PFSK-1 (cell line): ENCODE measurements around the gene FOXK2.

Experiments used
- FOXP2 ChIP-seq: optimal IDR thresholded peaks from 2 replicates; pipeline ENCODE3; 2011; ENCODE audit warnings: borderline replicate concordance, control low read depth, inconsistent platforms; ENCODE audit not compliant: insufficient read depth; ENCODE audit errors: extremely low read length, extremely low read depth
- POLR2AphosphoS5 ChIP-seq: IDR thresholded peaks from 2 replicates; pipeline ENCODE4 v1.6.1; 2012; ENCODE audit warnings: low read depth, mild to moderate bottlenecking, control low read depth, low read length, moderate library complexity
- SIN3A ChIP-seq: IDR thresholded peaks from 2 replicates; pipeline ENCODE4 v1.6.1; 2012; ENCODE audit warnings: mild to moderate bottlenecking, low read length, moderate library complexity, borderline replicate concordance; ENCODE audit not compliant: insufficient read depth
- TAF1 ChIP-seq: IDR thresholded peaks from 2 replicates; pipeline ENCODE4 v1.6.1; 2012; ENCODE audit warnings: low read length, control low read depth, borderline replicate concordance; ENCODE audit not compliant: insufficient read depth
- TF ChIP-seq, protein P1 (sequence below), 2 experiments: IDR thresholded peaks; 2 replicates each; pipeline versions ENCODE4 v1.6.1 to v1.8.0; 2011 to 2012; ENCODE audit warnings: low read depth in 2 of 2, low read length in 2 of 2, control low read depth in 1 of 2, inconsistent platforms in 1 of 2, mild to moderate bottlenecking in 1 of 2, moderate library complexity in 1 of 2; ENCODE audit not compliant: insufficient read depth in 1 of 2

The FOXK2 gene

DNA sequence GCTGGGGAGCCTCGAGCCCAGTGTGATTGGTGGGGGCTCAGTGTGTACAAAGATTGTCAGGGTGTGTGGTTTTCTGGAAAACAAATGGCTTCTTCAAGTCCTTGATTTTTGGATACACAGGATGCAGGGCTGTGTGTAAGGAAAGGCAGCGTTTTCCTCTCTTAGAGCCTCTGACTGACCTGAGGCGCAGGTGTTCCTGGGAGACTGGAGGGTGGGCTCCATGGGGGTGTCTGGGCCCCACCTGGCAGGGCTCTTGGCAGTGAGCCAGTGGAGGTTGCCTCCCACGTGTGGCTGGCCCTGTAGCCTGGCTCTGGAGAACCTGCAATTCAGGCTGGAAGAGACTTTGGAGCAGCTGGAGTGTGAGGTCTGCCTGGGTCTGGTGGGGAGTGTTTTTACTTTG is 5.0 kb downstream of the FOXK2 start:
- TF ChIP-seq FOXP2 (no peak), TAF1 (no peak), POLR2AphosphoS5 (no peak), SIN3A (no peak)
- TF ChIP-seq, protein P1, sequence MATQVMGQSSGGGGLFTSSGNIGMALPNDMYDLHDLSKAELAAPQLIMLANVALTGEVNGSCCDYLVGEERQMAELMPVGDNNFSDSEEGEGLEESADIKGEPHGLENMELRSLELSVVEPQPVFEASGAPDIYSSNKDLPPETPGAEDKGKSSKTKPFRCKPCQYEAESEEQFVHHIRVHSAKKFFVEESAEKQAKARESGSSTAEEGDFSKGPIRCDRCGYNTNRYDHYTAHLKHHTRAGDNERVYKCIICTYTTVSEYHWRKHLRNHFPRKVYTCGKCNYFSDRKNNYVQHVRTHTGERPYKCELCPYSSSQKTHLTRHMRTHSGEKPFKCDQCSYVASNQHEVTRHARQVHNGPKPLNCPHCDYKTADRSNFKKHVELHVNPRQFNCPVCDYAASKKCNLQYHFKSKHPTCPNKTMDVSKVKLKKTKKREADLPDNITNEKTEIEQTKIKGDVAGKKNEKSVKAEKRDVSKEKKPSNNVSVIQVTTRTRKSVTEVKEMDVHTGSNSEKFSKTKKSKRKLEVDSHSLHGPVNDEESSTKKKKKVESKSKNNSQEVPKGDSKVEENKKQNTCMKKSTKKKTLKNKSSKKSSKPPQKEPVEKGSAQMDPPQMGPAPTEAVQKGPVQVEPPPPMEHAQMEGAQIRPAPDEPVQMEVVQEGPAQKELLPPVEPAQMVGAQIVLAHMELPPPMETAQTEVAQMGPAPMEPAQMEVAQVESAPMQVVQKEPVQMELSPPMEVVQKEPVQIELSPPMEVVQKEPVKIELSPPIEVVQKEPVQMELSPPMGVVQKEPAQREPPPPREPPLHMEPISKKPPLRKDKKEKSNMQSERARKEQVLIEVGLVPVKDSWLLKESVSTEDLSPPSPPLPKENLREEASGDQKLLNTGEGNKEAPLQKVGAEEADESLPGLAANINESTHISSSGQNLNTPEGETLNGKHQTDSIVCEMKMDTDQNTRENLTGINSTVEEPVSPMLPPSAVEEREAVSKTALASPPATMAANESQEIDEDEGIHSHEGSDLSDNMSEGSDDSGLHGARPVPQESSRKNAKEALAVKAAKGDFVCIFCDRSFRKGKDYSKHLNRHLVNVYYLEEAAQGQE (IDR thresholded peaks at IDR 0.05; ENCODE audit: insufficient read depth in 1 of 2, low read depth in 2 of 2, low read length in 2 of 2) = no peak

DNA sequence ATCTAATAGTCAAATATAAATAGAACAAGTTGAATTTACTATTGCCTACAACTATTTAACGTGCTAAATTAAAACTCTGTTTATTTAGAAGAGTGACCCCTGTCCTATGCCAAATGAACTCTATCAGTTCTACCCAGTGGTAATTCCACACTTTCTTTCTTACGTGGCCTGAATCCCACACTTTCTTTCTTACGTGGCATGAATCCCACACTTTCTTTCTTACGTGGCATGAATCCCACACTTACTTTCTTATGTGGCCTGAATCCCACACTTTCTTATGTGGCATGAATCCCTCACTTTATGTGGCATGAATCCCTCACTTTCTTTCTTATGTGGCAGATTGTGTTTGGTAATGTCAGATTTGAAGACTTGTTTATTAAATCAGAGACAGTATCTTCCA is 6.2 kb downstream of the FOXK2 start:
- no peak for TF ChIP-seq SIN3A
- no peak for TF ChIP-seq FOXP2
- TF ChIP-seq POLR2AphosphoS5 = no peak
- no peak for TF ChIP-seq TAF1
- TF ChIP-seq, protein P1 (IDR thresholded peaks at IDR 0.05; ENCODE audit: insufficient read depth in 1 of 2, low read depth in 2 of 2, low read length in 2 of 2) = no peak

DNA sequence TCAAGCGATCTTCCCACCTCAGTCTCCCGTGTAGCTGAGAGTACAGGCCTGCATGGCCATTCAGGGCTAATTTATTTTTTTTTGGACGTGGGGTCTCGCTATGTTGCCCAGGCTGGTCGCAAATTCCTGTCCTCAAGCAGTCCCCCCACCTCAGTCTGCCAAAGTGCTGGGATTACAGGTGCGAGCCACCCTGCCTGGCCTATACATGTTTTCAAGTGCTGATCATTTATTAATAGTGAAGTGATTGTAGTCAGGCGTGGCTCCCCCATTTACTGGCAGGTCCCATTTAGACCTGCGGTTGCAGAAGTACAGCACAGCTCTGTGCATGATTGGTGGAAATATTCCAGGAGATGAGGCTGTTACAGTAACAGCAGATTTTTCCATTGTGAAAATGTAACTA is 8.4 kb downstream of the FOXK2 start:
- no peak for TF ChIP-seq TAF1

DNA sequence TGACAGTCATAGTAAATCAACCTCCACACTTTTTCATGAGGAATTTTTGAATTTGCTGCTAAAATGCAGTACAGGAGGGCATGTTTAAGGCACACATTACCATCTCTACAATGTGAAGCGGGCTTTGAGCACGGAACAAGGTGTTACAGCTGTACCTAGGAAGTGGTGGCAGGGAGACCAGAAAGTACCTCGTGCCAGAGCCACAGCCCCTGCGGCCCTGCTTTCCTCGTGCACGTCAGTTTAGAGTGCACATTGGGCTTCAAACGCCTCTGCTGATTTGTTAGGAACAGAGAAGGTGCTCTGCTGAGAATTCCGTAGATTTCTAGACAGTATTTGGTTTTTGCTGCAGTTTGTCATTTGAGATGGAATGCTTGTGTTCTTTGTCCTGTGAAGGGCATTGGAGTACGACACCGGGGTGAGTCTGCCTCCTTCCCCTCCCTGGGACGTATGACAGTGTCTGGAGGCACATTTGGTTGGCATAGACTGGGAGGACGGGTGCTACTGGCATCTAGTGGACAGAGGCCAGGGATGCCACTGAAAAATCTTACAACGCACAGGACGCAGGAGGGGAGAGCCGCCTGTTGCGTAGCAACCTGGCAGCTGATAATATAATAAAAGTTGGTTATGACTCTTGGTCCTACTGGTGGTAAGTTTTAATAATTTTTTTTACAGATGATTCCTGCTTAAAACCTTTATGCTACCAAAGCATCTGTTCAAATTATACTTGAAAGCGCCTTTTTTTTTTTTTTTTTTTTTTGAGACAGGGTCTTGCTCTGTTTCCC is 9.1 kb downstream of the FOXK2 start:
- TF ChIP-seq, protein P1 (IDR thresholded peaks at IDR 0.05; ENCODE audit: insufficient read depth in 1 of 2, low read depth in 2 of 2, low read length in 2 of 2) = no peak
- no peak for TF ChIP-seq TAF1
- no peak for TF ChIP-seq SIN3A
- no peak for TF ChIP-seq FOXP2
- TF ChIP-seq POLR2AphosphoS5 = no peak

DNA sequence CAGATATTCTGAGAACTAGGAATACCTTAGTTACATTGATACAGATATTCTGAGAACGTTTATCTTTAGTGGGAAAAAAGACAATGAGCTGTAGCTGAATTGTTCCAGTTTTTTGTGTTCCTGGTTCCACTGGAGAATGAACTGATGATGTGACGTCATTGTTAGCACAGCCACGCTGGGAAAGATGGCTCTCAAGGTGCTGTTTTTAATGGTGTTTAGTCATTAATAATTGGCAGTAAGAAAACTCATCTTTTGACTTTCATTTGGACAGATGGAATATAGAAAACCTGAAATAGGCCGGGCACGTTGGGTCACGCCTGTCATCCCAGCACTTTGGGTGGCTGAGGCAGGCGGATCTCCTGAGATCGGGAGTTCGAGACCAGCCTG is 10.4 kb downstream of the FOXK2 start:
- TF ChIP-seq, protein P1 (IDR thresholded peaks at IDR 0.05; ENCODE audit: insufficient read depth in 1 of 2, low read depth in 2 of 2, low read length in 2 of 2) = no peak
- TF ChIP-seq FOXP2 (no peak), TAF1 (no peak), SIN3A (no peak), POLR2AphosphoS5 (no peak)
